Neutrophil (primary cell): ENCODE measurements around the gene NAA15.
"Not testable (repeated sequence)": the region's sequence is repeated elsewhere in the genome, so short reads cannot be mapped to it uniquely, and the experiment has no call there.

Experiments
- H3K27ac ChIP-seq: fragments of 200-600 bp; sonication (generic); 2 replicates; pipeline ENCODE4 v1.5.1; 2016; ENCODE audit warnings: mild to moderate bottlenecking, moderate library complexity
- H3K27me3 ChIP-seq: fragments of 200-600 bp; sonication (generic); 2 replicates; pipeline ENCODE4 v1.6.0; 2016; ENCODE audit warnings: mild to moderate bottlenecking
- H3K36me3 ChIP-seq: fragments of 200-600 bp; sonication (generic); 2 replicates; pipeline ENCODE4 v1.5.1; 2017
- H3K4me1 ChIP-seq, 2 experiments: fragments of 200-600 bp in 1 of 2; sonication (generic) in 1 of 2; 1 replicate in 1 of 2; 2 replicates in 1 of 2; pipeline versions ENCODE4 v1.5.1 to v1.6.1; 2013 to 2016; ENCODE audit warnings: low read depth in 1 of 2, low read length in 1 of 2, mild to moderate bottlenecking in 1 of 2, moderate library complexity in 1 of 2; ENCODE audit not compliant: control insufficient read depth in 1 of 2, insufficient read depth in 1 of 2
- H3K4me3 ChIP-seq, 2 experiments: fragments of 200-600 bp in 1 of 2; sonication (generic) in 1 of 2; 1 replicate in 1 of 2; 2 replicates in 1 of 2; pipeline ENCODE4 v1.5.1; 2013 to 2016; ENCODE audit warnings: low read depth in 1 of 2, low read length in 1 of 2, mild to moderate bottlenecking in 1 of 2, moderate library complexity in 1 of 2
- H3K9me3 ChIP-seq: fragments of 200-600 bp; sonication (generic); 2 replicates; pipeline ENCODE4 v1.5.1; 2016
- TF ChIP-seq, protein P1 (sequence below): fragments of 200-600 bp; sonication (generic); IDR thresholded peaks from 2 replicates; pipeline ENCODE4 v1.5.1; 2016; ENCODE audit warnings: antibody characterized with exemption

The NAA15 gene

GRCh38 chr4:139319571-139319970 lies 18.3 kb downstream of the NAA15 start:
- Histone ChIP-seq H3K9me3 (no peaks in the 10 kb centered on the region), H3K27ac (no peak overlapping the region), H3K4me1 (no peaks in the 10 kb centered on the region), H3K4me3 (no peak overlapping the region), H3K27me3 (no peaks in the 10 kb centered on the region), H3K36me3 (no peaks in the 10 kb centered on the region)
- TF ChIP-seq, protein P1, sequence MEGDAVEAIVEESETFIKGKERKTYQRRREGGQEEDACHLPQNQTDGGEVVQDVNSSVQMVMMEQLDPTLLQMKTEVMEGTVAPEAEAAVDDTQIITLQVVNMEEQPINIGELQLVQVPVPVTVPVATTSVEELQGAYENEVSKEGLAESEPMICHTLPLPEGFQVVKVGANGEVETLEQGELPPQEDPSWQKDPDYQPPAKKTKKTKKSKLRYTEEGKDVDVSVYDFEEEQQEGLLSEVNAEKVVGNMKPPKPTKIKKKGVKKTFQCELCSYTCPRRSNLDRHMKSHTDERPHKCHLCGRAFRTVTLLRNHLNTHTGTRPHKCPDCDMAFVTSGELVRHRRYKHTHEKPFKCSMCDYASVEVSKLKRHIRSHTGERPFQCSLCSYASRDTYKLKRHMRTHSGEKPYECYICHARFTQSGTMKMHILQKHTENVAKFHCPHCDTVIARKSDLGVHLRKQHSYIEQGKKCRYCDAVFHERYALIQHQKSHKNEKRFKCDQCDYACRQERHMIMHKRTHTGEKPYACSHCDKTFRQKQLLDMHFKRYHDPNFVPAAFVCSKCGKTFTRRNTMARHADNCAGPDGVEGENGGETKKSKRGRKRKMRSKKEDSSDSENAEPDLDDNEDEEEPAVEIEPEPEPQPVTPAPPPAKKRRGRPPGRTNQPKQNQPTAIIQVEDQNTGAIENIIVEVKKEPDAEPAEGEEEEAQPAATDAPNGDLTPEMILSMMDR, result no peak

GRCh38 chr4:139322070-139322469 lies 20.8 kb downstream of the NAA15 start:
- not testable (repeated sequence) for H3K4me1 ChIP-seq, H3K27ac ChIP-seq, H3K9me3 ChIP-seq, H3K4me3 ChIP-seq, H3K27me3 ChIP-seq, H3K36me3 ChIP-seq

DNA sequence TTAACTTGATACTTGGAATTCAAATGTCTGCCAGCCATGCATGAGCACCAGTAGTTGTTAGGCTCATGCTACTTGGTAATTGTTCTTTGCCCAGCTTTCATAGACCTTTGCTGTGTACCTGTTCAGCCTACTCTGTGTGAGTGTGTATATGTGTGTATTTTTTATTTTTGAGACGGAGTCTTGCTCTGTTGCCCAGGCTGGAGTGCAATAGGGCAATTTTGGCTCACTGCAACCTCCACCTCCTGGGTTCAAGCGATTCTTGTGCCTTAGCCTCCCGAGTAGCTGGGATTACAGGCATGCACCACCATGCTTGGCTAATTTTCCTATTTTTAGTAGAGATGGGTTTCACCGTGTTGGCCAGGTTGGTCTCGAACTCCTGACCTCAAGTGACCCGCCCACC lies 21.2 kb downstream of the NAA15 start:
- H3K4me3 ChIP-seq, H3K36me3 ChIP-seq, H3K9me3 ChIP-seq, H3K27me3 ChIP-seq, H3K27ac ChIP-seq, H3K4me1 ChIP-seq: not testable (repeated sequence)

DNA sequence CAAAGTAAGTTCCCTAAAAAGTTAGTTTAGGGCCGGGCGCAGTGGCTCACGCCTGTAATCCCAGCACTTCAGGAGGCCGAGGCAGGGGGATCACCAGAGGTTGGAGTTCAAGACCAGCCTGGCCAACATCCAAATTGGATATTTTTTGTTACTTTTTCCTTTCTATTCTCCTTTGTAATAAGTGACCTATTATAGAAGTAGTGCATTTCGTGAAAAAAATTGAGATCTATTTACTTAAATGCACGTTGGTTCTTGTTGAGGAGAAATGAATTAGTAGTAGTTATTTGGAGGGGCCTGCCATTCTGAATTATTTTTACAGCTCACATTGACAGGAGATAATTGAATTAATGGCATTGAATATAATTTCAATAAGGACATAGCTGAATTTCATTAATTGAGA lies 23.3 kb downstream of the NAA15 start:
- TF ChIP-seq, protein P1, result no peak
- Histone ChIP-seq H3K27ac (no peak overlapping the region), H3K27me3 (no peaks in the 10 kb centered on the region), H3K36me3 (no peaks in the 10 kb centered on the region), H3K4me3 (no peak overlapping the region), H3K4me1 (no peaks in the 10 kb centered on the region), H3K9me3 (no peaks in the 10 kb centered on the region)

DNA sequence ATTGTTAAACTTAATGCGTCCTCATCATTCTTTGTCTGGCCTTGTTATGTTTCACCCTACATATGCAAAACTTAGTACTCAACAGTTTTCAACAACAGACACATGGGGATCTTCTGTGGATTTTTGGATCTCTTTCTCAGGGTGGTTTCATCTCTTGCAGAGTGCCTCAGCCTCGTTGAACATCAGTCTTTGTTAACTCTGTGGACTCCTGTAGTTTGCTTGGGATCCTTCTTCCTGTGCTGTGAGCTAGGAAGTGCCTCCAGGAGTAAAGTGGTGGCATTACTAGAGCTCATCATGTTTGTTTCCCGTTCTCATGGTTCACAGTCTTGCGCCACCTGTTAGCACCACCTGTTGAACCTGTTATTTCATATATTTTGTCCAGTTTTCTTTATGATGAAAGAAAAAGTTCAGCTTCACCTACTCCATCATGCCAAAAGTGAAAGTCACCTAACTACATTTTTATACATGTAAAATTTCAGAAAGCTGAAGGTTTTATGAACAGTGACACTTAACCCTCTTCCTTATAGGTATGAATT lies 28.4 kb downstream of the NAA15 start:
- Histone ChIP-seq H3K9me3 (no peaks in the 10 kb centered on the region), H3K27me3 (no peaks in the 10 kb centered on the region), H3K36me3 (peaks cover 5% of the 10 kb centered on the region), H3K27ac (no peak overlapping the region), H3K4me3 (no peak overlapping the region), H3K4me1 (no peaks in the 10 kb centered on the region)
- TF ChIP-seq, protein P1, result no peak

GRCh38 chr4:139330283-139330682 lies 29.0 kb downstream of the NAA15 start:
- Histone ChIP-seq H3K36me3 (peaks cover 6% of the 10 kb centered on the region), H3K4me1 (no peaks in the 10 kb centered on the region), H3K4me3 (no peak overlapping the region), H3K27ac (no peak overlapping the region), H3K9me3 (no peaks in the 10 kb centered on the region), H3K27me3 (no peaks in the 10 kb centered on the region)
- TF ChIP-seq, protein P1, result no peak

DNA sequence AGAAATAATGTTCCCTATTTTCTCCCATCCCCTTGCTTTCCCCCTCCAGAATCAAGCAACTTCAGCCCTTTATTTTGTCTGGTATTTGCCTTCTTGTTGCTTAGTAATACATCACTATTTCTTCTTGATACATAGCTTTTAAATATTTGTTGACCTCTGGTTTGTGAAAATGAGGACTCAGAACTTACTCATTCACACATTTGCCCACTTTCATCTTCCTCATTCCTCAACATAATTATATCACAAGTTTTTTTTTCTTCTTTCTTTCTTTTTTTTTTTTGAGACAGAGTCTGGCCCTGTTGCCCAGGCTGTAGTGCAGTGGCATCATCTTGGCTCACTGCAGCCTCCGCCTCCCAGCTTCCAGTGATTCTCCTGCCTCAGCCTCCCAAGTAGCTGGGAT lies 29.9 kb downstream of the NAA15 start:
- no peak overlapping the region for H3K4me3 ChIP-seq
- peaks cover 6% of the 10 kb centered on the region for H3K36me3 ChIP-seq
- no peaks in the 10 kb centered on the region for H3K27me3 ChIP-seq
- H3K4me1 ChIP-seq, result no peaks in the 10 kb centered on the region
- TF ChIP-seq, protein P1, result no peak
- no peaks in the 10 kb centered on the region for H3K9me3 ChIP-seq
- H3K27ac ChIP-seq, result no peak overlapping the region
